WI38 (cell line): Measurements from ENCODE around the gene METRN.

Experiments used
- H3K4me3 ChIP-seq: 2 replicates; pipeline ENCODE4 v1.5.1; 2011; ENCODE audit warnings: low read depth, mild to moderate bottlenecking, control low read depth, low read length
- TF ChIP-seq, protein P1 (sequence below): IDR thresholded peaks from 2 replicates; pipeline ENCODE4 v1.5.1; 2012; ENCODE audit warnings: low read depth, mild to moderate bottlenecking, control low read depth, low read length

METRN gene

DNA sequence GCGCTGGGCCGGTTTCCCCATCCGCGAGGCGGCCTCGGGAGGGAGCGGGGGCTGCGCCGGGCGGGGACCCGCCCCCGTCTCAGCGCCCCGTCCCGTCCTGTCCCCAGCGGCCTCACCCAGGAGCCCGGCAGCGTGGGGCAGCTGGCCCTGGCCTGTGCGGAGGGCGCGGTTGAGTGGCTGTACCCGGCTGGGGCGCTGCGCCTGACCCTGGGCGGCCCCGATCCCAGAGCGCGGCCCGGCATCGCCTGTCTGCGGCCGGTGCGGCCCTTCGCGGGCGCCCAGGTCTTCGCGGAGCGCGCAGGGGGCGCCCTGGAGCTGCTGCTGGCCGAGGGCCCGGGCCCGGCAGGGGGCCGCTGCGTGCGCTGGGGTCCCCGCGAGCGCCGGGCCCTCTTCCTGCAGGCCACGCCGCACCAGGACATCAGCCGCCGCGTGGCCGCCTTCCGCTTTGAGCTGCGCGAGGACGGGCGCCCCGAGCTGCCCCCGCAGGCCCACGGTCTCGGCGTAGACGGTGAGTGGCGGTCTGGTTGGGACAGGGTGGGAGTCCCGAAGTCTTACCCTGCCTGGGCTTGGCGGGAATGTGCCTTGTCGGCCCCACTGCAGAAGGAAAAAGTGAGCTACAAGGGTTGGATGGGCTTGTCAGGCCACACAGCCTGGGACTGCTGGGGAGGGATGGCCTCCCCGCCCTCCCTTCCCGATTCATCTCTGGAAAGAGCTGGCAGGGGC, 720 bp downstream of the METRN start:
- peak overlapping the region; percentile 63 for H3K4me3 ChIP-seq
- TF ChIP-seq, protein P1, sequence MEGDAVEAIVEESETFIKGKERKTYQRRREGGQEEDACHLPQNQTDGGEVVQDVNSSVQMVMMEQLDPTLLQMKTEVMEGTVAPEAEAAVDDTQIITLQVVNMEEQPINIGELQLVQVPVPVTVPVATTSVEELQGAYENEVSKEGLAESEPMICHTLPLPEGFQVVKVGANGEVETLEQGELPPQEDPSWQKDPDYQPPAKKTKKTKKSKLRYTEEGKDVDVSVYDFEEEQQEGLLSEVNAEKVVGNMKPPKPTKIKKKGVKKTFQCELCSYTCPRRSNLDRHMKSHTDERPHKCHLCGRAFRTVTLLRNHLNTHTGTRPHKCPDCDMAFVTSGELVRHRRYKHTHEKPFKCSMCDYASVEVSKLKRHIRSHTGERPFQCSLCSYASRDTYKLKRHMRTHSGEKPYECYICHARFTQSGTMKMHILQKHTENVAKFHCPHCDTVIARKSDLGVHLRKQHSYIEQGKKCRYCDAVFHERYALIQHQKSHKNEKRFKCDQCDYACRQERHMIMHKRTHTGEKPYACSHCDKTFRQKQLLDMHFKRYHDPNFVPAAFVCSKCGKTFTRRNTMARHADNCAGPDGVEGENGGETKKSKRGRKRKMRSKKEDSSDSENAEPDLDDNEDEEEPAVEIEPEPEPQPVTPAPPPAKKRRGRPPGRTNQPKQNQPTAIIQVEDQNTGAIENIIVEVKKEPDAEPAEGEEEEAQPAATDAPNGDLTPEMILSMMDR, result no peak

DNA sequence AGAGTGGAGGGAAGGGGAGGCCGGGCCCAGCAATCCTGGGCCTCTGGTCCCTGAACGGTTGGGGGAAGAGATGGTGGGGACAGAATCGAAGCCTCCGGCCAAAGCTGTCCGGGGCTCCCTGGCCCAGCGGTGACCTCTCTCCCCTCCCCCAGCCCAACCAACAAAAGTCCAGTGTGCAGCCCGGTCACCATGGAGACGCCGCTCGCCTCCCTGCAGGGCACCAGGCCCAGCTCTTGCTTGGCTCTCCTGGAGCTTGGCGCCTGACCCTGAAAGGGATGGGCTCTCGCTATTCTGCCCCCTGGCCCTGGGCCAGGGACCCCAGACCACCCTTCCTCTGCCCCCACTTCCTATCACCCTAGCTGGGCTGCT, 1.3 kb downstream of the METRN start:
- TF ChIP-seq, protein P1, result no peak

DNA sequence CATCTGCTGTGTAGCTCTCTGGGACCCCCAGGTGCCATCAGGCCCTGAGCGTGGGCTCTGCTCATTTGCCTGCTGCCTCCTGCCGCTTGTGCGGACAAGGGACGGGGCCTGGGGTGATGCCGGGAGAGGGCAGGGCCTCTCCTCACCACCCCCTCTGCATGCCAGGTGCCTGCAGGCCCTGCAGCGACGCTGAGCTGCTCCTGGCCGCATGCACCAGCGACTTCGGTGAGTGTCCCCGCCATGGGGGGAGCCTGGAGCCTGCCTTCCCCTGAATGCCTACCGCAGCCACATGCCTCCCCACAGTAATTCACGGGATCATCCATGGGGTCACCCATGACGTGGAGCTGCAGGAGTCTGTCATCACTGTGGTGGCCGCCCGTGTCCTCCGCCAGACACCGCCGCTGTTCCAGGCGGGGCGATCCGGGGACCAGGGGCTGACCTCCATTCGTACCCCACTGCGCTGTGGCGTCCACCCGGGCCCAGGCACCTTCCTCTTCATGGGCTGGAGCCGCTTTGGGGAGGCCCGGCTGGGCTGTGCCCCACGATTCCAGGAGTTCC, 1.9 kb downstream of the METRN start:
- no peak overlapping the region for H3K4me3 ChIP-seq

More for the DNA sequence above, 1.3 kb downstream of the METRN start:
- peak overlapping the region; percentile 63 for H3K4me3 ChIP-seq

DNA sequence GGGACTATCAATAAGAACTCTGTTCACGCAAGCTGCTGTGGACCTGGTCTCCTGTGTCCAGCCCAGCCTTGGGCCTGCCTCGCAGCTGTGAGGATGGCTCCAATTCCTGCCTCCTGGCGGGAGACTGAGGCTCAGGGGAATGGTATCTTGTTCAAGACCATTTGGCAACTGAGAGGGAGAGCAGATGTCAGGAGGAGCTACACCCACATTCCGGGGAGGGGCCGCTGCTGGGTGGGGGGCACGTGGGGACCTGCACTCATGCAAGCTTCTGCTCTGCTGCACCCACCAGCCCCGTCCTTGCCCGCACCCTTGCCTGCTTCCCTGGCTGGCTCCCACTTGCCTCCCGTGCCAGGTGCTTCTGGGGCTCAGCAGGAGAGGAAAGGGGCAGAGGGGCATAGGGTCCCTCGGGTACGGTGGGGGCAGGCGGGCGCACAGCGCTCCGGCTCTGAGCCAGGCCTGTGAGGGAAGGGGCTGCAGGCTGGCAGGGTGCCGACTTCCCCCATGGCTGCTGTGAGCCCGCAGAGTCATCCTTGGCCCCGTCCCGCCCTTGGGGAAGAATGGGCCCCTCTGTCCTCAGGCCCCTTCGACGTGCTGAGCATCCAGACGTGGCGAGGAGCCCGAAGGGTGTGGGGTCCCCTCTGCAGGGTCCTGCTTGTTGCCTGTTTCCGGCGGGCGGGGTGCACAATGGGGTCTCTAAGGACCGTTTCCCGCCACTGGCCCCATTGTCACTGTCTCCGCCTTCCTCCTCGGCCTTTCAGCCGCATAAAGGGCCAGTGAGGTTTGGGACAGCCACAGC, 2.7 kb downstream of the METRN start:
- TF ChIP-seq, protein P1, result no peak
- H3K4me3 ChIP-seq, result no peak overlapping the region

More for the DNA sequence above, 1.9 kb downstream of the METRN start:
- TF ChIP-seq, protein P1, result no peak

DNA sequence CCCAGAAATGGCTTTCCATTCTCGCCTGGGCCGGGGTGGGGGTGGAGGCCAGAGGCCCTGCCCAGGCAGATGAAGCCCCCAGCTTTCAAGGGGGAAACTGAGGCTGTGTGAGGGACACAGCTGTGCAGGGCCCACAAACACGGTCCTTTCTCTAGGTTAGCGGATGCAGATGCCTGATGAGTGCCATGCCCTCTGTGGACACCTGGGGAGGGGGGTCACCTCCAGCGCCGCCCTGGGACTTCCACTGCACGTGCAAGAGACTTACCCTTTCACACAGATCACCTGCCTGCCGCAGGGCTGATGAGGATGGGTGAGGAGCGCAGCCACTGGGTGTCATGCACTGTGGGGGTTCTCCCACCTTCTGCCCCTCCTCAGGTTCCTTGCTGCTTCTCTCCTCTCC, 3.5 kb downstream of the METRN start:
- no peak overlapping the region for H3K4me3 ChIP-seq
- TF ChIP-seq, protein P1, result no peak

DNA sequence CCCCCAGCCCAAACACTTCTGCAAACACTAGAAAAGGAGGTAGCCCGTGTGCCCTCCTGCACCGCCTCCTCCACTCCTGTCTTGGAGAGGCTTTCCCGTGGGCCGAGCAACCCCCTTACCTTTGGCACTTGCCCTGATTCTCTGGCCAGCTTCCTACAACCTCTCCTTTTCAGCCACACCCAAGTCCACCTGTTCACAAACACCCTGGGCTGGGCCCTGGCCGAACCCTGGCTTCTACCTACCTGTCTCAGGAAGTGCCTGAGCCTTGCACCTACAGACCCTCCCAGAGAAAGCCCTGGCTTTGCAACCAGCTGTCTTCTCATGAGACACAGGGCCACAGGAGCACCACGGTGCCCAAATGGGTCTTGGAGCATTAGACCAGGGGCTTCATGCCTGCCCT, 4.0 kb downstream of the METRN start:
- TF ChIP-seq, protein P1, result no peak

More for the DNA sequence above, 4.0 kb downstream of the METRN start:
- no peak overlapping the region for H3K4me3 ChIP-seq
